Fibroblast of skin of left quadriceps (primary cell): ENCODE data around the gene ARHGEF28.

Source experiments
- DNase-seq, 2 experiments: peaks; one replicate each; pipeline ENCODE4 v3.0.0-alpha.2; 2013; ENCODE audit warnings: low read depth in 2 of 2

ARHGEF28 gene

GRCh38 chr5:73740274-73740790 is 114.3 kb downstream of the ARHGEF28 start:
- DNase-seq: no peak

GRCh38 chr5:73743161-73743560 is 117.2 kb downstream of the ARHGEF28 start:
- no peak for DNase-seq

- no peak for DNase-seq
These were observed 119.8 kb downstream of the ARHGEF28 start for GRCh38 chr5:73745836-73746235.

GRCh38 chr5:73746608-73747007 is 120.6 kb downstream of the ARHGEF28 start:
- DNase-seq: no peak

GRCh38 chr5:73747696-73748380 is 121.8 kb downstream of the ARHGEF28 start:
- no peak for DNase-seq

- no peak for DNase-seq
These were observed 122.8 kb downstream of the ARHGEF28 start for GRCh38 chr5:73748510-73749400.

- no peak for DNase-seq
These were observed 123.7 kb downstream of the ARHGEF28 start for GRCh38 chr5:73749485-73750270.

GRCh38 chr5:73751254-73751914 is 125.4 kb downstream of the ARHGEF28 start:
- DNase-seq: no peak

GRCh38 chr5:73754254-73754653 is 128.3 kb downstream of the ARHGEF28 start:
- no peak for DNase-seq

- no peak for DNase-seq
These were observed 131.4 kb downstream of the ARHGEF28 start for GRCh38 chr5:73757416-73757815.

GRCh38 chr5:73759771-73760170 is 133.8 kb downstream of the ARHGEF28 start:
- no peak for DNase-seq

- DNase-seq: no peak
These were observed 137.5 kb downstream of the ARHGEF28 start for GRCh38 chr5:73763300-73764032.

GRCh38 chr5:73764586-73764985 is 138.6 kb downstream of the ARHGEF28 start:
- no peak for DNase-seq

GRCh38 chr5:73764996-73765395 is 139.0 kb downstream of the ARHGEF28 start:
- no peak for DNase-seq

- DNase-seq: no peak
These were observed 140.9 kb downstream of the ARHGEF28 start for GRCh38 chr5:73766902-73767301.

- no peak for DNase-seq
These were observed 144.4 kb downstream of the ARHGEF28 start for GRCh38 chr5:73770172-73771025.

GRCh38 chr5:73774924-73775323 is 148.9 kb downstream of the ARHGEF28 start:
- no peak for DNase-seq

- no peak for DNase-seq
These were observed 150.4 kb downstream of the ARHGEF28 start for GRCh38 chr5:73776405-73776804.

GRCh38 chr5:73777192-73777591 is 151.2 kb downstream of the ARHGEF28 start:
- no peak for DNase-seq
